Neuron (in vitro differentiated cells): ENCODE results near the gene RFX3.

ENCODE experiments used
- H2AFZ ChIP-seq: one replicate; pipeline ENCODE4 v1.6.1; 2013; ENCODE audit warnings: low read depth, mild to moderate bottlenecking, inconsistent platforms, low read length, moderate library complexity
- H3K27me3 ChIP-seq: one replicate; pipeline ENCODE4 v1.6.1; 2013; ENCODE audit warnings: low read length; ENCODE audit not compliant: insufficient read depth
- H3K36me3 ChIP-seq: one replicate; pipeline ENCODE4 v1.6.1; 2013; ENCODE audit warnings: low read length; ENCODE audit not compliant: insufficient read depth
- H3K4me1 ChIP-seq: one replicate; pipeline ENCODE4 v1.6.1; 2013; ENCODE audit warnings: low read length; ENCODE audit not compliant: insufficient read depth
- H3K4me3 ChIP-seq: 2 replicates; pipeline ENCODE4 v1.5.1; 2013; ENCODE audit warnings: mild to moderate bottlenecking, low read length, moderate library complexity
- H3K9me3 ChIP-seq: one replicate; pipeline ENCODE4 v1.6.1; 2013; ENCODE audit warnings: low read length

Gene RFX3

DNA sequence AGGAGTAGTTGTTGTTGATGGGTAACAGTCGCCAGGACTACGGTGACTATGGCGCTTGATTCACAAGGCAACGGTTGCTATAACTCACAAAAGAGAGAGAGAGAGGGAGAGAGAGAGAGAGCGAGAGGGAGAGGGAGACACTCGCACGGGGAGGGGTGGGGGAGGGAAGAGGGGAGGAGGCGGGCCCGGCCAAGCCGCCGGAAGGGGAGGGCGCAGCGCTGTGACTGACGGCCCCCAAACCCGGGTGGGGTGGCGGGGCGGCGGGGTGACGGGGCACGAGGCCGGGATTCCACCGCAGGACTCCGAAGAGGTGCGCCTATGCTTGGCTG lies at the start of gene RFX3:
RFX3 (minus strand) TSS at position 166 of the 329 bp plus-strand sequence. CDS start 130,413 bp downstream, outside the sequence.
- Histone ChIP-seq H3K9me3 (no peaks in the 10 kb centered on the region), H2AFZ (peak within 1 kb of the TSS; percentile 52)

DNA sequence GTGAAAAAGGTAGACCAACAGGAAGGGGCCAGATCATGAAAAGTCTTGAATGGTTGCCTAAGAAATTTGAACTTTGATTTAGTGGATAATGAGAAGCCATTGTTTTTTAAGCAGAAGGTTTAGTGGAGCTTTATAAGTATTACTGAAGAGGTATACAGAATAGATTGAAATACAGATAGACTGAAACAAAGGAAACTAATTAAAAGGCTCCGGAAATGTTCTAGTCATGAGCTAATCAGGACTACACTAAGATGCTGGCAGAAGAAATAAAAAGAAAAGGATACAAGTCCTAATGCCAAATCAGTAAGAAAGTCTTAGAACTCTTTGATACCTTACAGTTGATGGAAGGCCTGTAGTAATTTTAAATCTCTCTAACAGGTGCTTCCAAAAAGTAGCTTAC lies 45.7 kb upstream of the RFX3 start:
- Histone ChIP-seq H2AFZ (no peak overlapping the region), H3K36me3 (no peaks in the 10 kb centered on the region)

More for the DNA sequence above, at the start of gene RFX3:
- Histone ChIP-seq H3K36me3 (peaks cover 4% of the 10 kb centered on the region), H3K27me3 (no peaks in the 10 kb centered on the region), H3K4me3 (peak within 1 kb of the TSS; percentile 89), H3K4me1 (peaks cover 34% of the 10 kb centered on the region)

DNA sequence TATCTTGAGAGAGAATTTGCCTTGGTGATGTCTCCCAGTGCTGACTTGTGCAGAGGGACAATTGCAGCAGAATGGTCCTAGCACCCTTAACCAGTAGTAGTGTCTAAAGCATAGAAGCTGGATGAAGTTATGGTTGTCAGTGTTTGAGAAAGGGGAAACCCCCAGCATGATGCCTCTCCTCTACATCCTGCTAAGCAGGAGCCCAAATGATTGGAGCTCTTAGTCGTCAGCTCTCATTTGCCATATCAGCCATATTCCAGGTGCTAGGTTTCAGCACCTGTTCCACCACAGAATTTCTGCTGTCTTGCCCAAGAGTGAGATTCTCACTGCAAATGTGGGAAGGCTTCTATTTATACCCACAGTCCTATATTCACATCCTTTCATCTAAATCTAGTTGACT lies 43.7 kb upstream of the RFX3 start:
- H3K9me3 ChIP-seq: no peaks in the 10 kb centered on the region
- H3K4me3 ChIP-seq: no peak overlapping the region
- H3K4me1 ChIP-seq: no peaks in the 10 kb centered on the region
- H3K36me3 ChIP-seq: no peaks in the 10 kb centered on the region
- H2AFZ ChIP-seq: no peak overlapping the region
- H3K27me3 ChIP-seq: no peaks in the 10 kb centered on the region

More for the DNA sequence above, 45.7 kb upstream of the RFX3 start:
- H3K9me3 ChIP-seq: no peaks in the 10 kb centered on the region
- H3K4me1 ChIP-seq: no peaks in the 10 kb centered on the region
- H3K27me3 ChIP-seq: no peaks in the 10 kb centered on the region
- H3K4me3 ChIP-seq: no peak overlapping the region

DNA sequence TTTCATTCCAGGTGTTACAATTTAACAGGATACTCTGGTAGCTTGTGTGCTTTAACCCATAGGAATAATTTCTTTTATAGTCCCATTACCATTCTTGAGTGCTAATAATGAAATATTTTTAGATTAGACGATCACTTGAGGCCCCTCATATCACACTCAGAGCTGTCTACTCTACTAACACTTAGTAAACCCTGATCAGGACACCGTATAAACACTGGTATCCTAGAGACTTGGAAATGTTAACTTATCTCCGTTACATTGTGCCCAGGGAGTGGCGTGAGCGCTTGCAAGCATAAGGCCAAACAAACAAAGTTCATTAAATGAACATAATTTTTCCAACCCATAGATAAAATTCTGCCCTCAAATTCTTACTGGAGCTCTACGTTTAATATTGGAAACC lies 42.2 kb upstream of the RFX3 start:
- no peak overlapping the region for H2AFZ ChIP-seq
- H3K4me3 ChIP-seq: no peak overlapping the region
- H3K27me3 ChIP-seq: no peaks in the 10 kb centered on the region
- H3K9me3 ChIP-seq: no peaks in the 10 kb centered on the region
- H3K4me1 ChIP-seq: no peaks in the 10 kb centered on the region
- H3K36me3 ChIP-seq: no peaks in the 10 kb centered on the region

DNA sequence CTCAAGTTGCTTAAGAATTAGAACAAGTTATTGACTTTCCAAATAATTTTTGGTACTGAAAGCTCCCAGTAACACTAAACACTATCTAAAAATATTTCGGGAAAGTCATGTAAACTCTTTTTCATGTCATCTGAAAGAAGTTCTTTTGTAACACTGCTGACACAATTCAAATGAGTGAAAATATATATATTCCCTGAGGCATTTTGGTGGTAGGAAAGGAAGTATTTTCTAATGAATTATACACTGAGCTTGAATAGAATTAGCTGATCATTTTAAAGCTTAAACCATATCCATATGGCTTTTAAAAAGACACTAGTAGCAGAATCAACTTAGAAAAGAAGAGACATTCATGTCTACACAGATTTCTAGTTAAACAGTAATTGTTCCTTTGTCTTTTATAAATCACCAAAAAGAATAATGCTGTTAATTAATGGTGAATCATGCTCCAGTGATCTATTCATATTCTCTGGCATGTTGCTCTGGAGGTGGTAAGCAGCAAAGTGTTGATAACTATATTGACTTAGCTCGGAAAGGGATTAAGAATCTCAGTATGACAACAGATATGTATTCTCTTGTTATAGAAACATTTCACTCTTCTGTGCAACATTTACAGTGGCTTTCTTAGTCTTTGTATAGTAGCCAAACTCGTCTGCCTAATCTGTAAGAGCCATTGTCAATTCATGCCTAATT lies 27.4 kb upstream of the RFX3 start:
- Histone ChIP-seq H3K4me3 (no peak overlapping the region), H3K9me3 (no peaks in the 10 kb centered on the region), H3K36me3 (no peaks in the 10 kb centered on the region), H2AFZ (no peak overlapping the region), H3K4me1 (no peaks in the 10 kb centered on the region), H3K27me3 (no peaks in the 10 kb centered on the region)

DNA sequence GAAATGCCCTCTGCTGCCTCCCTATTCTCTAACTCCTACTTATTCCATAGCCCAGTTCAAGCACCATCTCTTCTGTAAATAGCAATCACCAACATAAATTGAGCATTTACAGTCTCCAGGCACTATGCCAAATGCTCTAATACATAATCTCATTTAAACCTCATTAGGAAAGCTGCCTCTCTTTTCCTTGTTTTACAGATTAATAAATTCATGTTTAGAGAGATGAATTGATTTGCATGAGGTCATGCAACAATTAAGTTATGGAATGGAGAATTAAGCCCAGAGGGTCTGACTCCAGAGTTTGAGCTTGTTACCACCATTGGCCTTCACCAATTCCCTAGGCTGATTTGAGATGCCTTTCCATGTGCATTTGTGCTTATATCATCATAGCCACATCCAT lies 23.4 kb upstream of the RFX3 start:
- H2AFZ ChIP-seq: no peak overlapping the region
- no peaks in the 10 kb centered on the region for H3K36me3 ChIP-seq
- H3K4me1 ChIP-seq: no peaks in the 10 kb centered on the region
- H3K4me3 ChIP-seq: no peak overlapping the region
- H3K9me3 ChIP-seq: no peaks in the 10 kb centered on the region
- no peaks in the 10 kb centered on the region for H3K27me3 ChIP-seq

DNA sequence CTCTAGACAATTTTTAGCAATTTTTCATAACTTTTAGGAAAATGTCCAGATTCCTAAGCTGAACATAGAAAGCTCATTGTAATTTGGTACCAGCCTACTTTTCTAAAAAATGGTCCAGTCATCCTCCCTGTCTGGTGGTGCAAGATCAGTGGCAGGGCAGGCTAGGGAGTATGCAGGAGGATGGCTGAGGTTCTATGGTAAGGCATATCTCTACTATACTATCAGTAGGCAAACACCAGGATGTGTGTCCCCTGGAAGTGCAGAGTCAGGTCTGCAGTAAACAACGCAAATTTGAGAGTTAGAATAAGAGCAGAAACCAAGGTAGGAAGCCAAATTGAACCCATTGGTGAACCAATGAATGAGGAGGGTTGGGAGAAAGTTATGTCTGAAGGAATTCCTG lies 22.8 kb upstream of the RFX3 start:
- Histone ChIP-seq H3K9me3 (no peaks in the 10 kb centered on the region), H2AFZ (no peak overlapping the region), H3K27me3 (no peaks in the 10 kb centered on the region), H3K4me3 (no peak overlapping the region), H3K36me3 (no peaks in the 10 kb centered on the region), H3K4me1 (no peaks in the 10 kb centered on the region)

DNA sequence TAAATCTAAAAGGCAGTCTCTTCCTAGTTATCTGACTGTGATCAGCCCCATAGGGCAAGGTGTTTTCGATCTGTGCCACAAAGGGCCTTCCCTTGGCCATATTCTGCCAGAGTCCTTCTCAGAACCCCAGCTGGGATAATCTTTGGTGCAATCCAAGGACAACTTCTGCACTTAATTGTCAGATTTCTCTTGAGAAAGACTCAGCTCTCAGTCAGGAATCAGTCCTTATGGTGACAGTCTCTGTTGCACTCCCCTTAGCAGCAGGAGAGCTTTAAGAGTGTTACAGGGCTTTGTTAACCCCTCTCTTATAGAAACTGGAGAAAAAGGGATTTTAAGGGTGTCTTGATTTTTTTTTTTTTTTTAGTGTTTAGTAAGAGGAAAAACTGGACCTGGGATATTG lies 15.4 kb upstream of the RFX3 start:
- peaks cover 3% of the 10 kb centered on the region for H3K4me1 ChIP-seq
- H3K9me3 ChIP-seq: no peaks in the 10 kb centered on the region
- no peak overlapping the region for H3K4me3 ChIP-seq
- H3K27me3 ChIP-seq: no peaks in the 10 kb centered on the region
- no peaks in the 10 kb centered on the region for H3K36me3 ChIP-seq
- no peak overlapping the region for H2AFZ ChIP-seq

DNA sequence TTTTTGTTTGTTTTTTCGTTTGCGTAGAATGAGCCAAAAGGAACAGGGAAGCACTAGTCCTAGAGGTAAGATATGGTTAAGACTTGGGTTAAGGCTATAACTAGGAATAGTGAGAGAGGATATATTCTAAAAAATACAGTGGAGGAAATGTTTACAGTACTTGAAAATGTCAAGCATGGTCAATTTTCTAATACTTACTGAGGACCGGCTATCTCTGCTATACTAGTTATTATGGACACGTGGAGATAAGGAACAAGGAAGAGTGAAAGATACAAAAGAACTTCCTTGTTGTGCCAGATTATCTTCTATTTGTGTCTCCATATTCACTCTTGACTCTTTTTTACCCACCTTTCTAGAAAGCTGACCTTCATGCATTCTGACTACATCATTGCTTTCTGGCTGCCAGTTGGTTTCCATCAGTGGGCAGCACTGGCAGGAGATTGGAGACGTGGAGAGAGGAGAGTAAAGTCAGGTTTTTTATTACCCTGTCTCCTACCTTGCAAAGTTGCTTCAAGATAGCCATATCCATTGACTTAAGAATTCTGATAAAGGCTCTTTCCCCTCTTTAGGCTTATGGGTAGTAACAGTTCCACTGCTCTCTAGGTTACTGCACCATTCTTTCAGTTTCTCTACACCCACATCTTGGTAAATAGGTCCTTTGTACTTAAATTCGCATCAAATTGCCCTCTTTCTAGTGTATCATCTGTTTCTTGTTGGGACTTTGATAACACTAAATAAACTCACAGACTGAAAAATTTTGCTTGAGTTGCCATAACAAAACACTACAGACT lies 9.0 kb upstream of the RFX3 start:
- Histone ChIP-seq H3K36me3 (peaks cover 8% of the 10 kb centered on the region), H3K27me3 (no peaks in the 10 kb centered on the region), H3K4me3 (no peak overlapping the region), H3K9me3 (no peaks in the 10 kb centered on the region), H3K4me1 (no peaks in the 10 kb centered on the region), H2AFZ (no peak overlapping the region)

DNA sequence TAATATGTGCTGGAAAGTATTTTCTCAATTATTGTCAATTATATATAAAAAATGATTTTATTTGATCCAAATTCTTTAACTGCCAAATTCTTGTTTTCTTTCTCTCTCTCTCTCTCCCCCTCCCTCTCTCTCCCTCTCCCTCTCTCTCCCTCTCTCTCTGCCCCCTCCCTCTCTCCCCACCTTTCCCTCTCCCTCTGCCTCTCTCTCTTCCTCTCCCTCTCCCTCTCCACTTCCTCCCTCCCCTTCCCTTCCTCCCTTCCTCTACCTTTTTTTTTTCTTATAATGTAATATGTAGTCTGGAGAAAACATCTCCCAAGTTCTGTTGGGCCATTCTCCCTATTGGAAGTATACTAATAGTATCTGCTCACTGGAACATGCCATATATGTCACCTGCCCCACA lies 6.4 kb upstream of the RFX3 start:
- H3K27me3 ChIP-seq: no peaks in the 10 kb centered on the region
- H3K4me3 ChIP-seq: no peak overlapping the region
- H3K36me3 ChIP-seq: peaks cover 8% of the 10 kb centered on the region
- H3K9me3 ChIP-seq: no peaks in the 10 kb centered on the region
- H2AFZ ChIP-seq: no peak overlapping the region
- H3K4me1 ChIP-seq: peaks cover 15% of the 10 kb centered on the region

DNA sequence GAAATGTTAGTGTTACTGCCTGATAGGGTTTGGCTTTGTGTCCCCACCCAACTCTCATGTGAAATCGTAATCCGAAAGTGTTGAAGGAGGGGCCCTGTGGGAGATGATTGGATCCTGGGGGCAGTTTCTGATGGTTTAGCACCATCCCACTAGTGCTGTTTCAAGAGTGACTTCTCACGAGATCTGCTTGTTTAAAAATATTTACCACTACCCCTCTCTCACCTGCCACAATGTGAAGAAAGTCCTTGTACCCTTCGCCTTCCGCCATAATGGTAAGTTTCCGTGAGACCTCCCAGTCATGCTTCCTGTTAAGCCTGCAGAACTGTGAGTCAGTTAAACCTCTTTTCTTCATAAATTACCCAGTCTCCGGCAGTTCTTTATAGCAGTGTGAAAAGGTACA lies 2.6 kb upstream of the RFX3 start:
- Histone ChIP-seq H2AFZ (no peak overlapping the region), H3K4me3 (peak overlapping the region; percentile 8), H3K36me3 (peaks cover 8% of the 10 kb centered on the region), H3K27me3 (no peaks in the 10 kb centered on the region), H3K9me3 (no peaks in the 10 kb centered on the region), H3K4me1 (peaks cover 15% of the 10 kb centered on the region)

DNA sequence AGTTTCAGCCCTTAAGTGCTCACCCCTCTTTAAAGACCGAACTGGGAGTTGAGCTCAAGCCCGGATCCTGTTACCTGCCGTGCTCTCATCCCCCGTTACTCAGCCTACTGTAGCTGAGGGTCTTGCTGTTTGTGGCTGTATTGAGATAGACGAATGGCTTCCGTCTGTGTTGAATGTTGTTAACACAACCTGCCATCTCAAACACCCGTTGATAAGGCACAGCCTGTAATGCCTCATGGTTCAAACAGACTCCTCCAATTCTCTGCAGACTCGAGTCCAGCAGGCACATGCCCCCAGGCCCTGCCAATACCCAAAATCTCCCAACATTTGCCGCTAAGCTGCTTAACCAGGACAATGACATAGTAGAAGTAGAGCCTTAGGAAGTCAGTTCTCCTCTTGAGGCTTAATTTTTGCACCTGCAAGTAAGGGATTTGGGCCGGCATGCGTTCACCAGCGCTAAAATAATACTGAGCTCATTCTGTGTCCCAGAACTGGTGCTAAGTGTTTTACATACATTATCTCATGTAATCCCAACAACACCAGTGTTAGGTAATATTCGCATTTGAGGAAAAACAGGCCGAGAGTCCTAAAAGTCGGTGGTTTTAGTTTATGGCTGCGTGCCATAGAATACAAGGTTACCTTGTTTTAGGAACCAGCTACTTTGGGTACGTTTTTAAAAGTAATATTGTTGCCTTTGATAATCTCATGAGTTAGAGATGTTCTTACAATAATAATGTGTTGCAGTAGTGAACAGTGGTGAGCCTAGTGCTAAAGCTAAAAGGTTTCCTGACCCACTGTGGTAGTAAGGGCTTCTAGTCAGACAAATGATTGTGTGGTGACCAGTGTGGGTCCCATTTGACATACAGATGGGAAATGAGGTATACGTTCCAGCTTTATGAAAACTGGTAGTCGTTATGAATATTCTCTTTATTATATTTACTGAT lies 1.5 kb upstream of the RFX3 start:
- no peaks in the 10 kb centered on the region for H3K9me3 ChIP-seq
- H3K36me3 ChIP-seq: peaks cover 6% of the 10 kb centered on the region
- no peaks in the 10 kb centered on the region for H3K27me3 ChIP-seq
- peak overlapping the region; percentile 52 for H2AFZ ChIP-seq
- H3K4me3 ChIP-seq: peak overlapping the region; percentile 89
- peaks cover 26% of the 10 kb centered on the region for H3K4me1 ChIP-seq
